ENCODE results near the gene EHBP1.

DNA sequence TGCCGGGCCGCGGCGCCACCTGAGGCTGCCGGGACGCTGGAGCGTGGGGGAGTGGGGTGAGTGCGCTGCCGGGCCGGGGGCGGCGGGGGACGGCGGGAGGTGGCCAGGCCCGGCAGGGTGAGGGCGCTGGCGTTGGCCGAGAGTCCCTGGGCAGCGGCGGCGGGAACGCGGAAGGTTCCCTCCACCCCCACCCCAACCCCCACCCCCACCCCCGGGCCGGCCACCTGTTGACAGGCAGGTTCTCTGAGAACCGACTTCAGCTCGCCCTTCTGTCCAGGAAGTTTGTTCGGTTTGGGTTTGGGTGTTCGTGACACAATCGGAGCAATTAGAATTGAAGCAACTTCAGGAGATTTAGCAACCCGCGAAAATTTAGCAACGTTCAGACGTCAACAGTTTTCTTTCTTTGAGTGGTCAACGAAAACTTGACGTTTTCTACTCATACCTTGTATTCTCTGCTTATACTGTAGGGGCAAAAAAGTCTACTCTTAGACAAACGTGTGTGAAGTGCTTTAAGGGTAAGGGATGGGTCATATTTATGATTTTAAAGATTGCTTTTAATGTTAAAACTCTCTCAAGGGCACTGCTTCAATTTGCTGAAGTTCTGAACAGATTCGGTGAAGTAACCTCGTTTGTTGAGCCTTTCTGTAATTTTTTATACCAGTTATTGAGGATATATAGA is 354.4 kb downstream of the EHBP1 start:
- TF ChIP-seq POLR2AphosphoS5 (IDR thresholded peaks at IDR 0.05) (peak in 1 of 3 donors; percentile 16), POLR2A (IDR thresholded peaks at IDR 0.05) (no peak), CTCF (IDR thresholded peaks at IDR 0.05) (no peak)

Measured in suprapubic skin (tissue), 4 donors.